Breast epithelium (tissue), 3 donors: Measurements from ENCODE around the gene TRAPPC10.

ENCODE experiments used
- POLR2A ChIP-seq: fragments of 450-650 bp; IDR thresholded peaks from one replicate; pipeline ENCODE4 v1.6.1; 2016; ENCODE audit warnings: antibody characterized with exemption, mild to moderate bottlenecking, moderate library complexity
- POLR2AphosphoS5 ChIP-seq, 3 donors: sonication (generic); formaldehyde crosslinking; IDR thresholded peaks; one replicate each; pipeline ENCODE4 v1.6.1; 2017; ENCODE audit warnings: antibody characterized with exemption in 3 of 3
- TF ChIP-seq, protein P1 (sequence below), 3 donors: fragments of 450-650 bp; IDR thresholded peaks; one replicate each; pipeline ENCODE4 v1.5.1; 2016 to 2017; ENCODE audit warnings: antibody characterized with exemption in 3 of 3, mild to moderate bottlenecking in 3 of 3, moderate library complexity in 3 of 3

DNA sequence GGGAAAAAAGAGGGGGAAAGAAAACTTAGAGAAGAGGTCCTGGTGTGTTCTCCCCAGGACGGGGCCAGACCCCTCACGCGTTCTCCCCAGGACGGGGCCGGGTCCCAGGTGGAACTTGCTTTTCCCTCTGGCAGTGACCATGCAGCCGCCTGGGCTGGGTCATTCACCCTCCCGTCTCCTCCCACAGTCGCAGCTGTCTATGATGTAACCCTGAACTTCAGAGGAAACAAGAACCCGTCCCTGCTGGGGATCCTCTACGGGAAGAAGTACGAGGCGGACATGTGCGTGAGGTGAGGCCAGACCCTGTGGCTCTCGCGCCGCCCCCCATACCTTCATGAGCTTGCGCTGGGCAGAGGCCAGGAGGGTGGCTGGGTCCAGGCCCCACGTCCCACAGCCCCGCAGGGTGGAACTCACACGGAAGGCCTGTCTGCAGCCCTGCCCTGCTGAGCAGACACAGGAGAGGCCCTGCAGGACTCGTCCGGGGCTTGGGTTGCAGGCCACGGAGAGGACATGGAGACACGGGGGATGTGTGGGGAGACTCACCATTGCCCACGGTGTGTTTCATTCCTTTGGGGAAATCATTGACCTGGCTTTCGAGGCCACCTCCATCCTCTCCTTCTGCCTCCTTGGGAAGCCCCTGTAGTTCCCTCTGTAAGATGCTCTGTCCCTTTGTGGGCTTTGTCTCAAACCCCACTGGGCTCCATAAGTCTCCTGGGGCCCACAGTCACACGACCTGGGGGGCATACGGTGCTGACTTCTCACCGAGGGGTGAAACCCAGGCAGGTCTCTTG lies 40.7 kb upstream of the TRAPPC10 start:
- TF ChIP-seq, protein P1, sequence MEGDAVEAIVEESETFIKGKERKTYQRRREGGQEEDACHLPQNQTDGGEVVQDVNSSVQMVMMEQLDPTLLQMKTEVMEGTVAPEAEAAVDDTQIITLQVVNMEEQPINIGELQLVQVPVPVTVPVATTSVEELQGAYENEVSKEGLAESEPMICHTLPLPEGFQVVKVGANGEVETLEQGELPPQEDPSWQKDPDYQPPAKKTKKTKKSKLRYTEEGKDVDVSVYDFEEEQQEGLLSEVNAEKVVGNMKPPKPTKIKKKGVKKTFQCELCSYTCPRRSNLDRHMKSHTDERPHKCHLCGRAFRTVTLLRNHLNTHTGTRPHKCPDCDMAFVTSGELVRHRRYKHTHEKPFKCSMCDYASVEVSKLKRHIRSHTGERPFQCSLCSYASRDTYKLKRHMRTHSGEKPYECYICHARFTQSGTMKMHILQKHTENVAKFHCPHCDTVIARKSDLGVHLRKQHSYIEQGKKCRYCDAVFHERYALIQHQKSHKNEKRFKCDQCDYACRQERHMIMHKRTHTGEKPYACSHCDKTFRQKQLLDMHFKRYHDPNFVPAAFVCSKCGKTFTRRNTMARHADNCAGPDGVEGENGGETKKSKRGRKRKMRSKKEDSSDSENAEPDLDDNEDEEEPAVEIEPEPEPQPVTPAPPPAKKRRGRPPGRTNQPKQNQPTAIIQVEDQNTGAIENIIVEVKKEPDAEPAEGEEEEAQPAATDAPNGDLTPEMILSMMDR (IDR thresholded peaks at IDR 0.05), result no peak
- TF ChIP-seq POLR2AphosphoS5 (IDR thresholded peaks at IDR 0.05) (no peak), POLR2A (no peak)
